Liver (tissue), 9 donors: ENCODE data around the gene NSMF. TPM values are rescaled to one million over a fixed set of nuclear protein-coding genes. Genes with fewer than 3 reads are reported as not detected.

Source experiments
- DNase-seq: peaks from one replicate; pipeline ENCODE4 v3.0.0-alpha.2; 2017; ENCODE audit warnings: low spot score
- H3K27ac ChIP-seq, 2 donors: one replicate each; pipeline ENCODE4 v1.7.0; 2013; ENCODE audit warnings: inconsistent platforms in 2 of 2, low read length in 2 of 2, control low read depth in 1 of 2, low read depth in 1 of 2, mild to moderate bottlenecking in 1 of 2
- H3K27me3 ChIP-seq, 4 donors: one replicate each; pipeline versions ENCODE4 v1.6.1 to v1.7.0; 2013; ENCODE audit warnings: low read length in 3 of 4, inconsistent platforms in 1 of 4, mild to moderate bottlenecking in 1 of 4, moderate library complexity in 1 of 4; ENCODE audit not compliant: control insufficient read depth in 4 of 4, insufficient read depth in 4 of 4
- H3K36me3 ChIP-seq, 4 donors: one replicate each; pipeline versions ENCODE4 v1.6.1 to v1.7.0; 2013; ENCODE audit warnings: low read length in 3 of 4, mild to moderate bottlenecking in 3 of 4, low read depth in 1 of 4, moderate library complexity in 1 of 4; ENCODE audit not compliant: control insufficient read depth in 4 of 4, insufficient read depth in 3 of 4
- H3K4me1 ChIP-seq, 4 donors: one replicate each; pipeline versions ENCODE4 v1.6.1 to v1.7.0; 2013; ENCODE audit warnings: low read length in 3 of 4, mild to moderate bottlenecking in 3 of 4, moderate library complexity in 1 of 4; ENCODE audit not compliant: control insufficient read depth in 4 of 4, insufficient read depth in 4 of 4
- H3K4me3 ChIP-seq, 3 donors: one replicate each; pipeline versions ENCODE4 v1.6.1 to v1.7.0; 2013; ENCODE audit warnings: low read length in 3 of 3, control low read depth in 1 of 3, low read depth in 1 of 3, mild to moderate bottlenecking in 1 of 3
- H3K9ac ChIP-seq, 2 donors: one replicate each; pipeline ENCODE4 v1.7.0; 2013; ENCODE audit warnings: low read length in 2 of 2, mild to moderate bottlenecking in 2 of 2, moderate library complexity in 2 of 2, control low read depth in 1 of 2, low read depth in 1 of 2
- H3K9me3 ChIP-seq, 4 donors: one replicate each; pipeline versions ENCODE4 v1.6.1 to v1.7.0; 2013; ENCODE audit warnings: low read length in 3 of 4; ENCODE audit not compliant: control insufficient read depth in 4 of 4
- CTCF ChIP-seq: fragments of 150-350 bp; IDR thresholded peaks from 2 replicates; pipeline ENCODE4 v1.5.1; 2017; ENCODE audit warnings: improper control_type of control experiment, low read depth, low read length; ENCODE audit not compliant: missing input control
- EGR1 ChIP-seq, 2 donors: IDR thresholded peaks; 2 replicates each; pipeline ENCODE4 v1.6.1; 2016 to 2018; ENCODE audit warnings: antibody characterized with exemption in 2 of 2, low read depth in 2 of 2
- FOXA1 ChIP-seq: IDR thresholded peaks from 2 replicates; pipeline ENCODE4 v1.6.1; 2016; ENCODE audit warnings: antibody characterized with exemption
- FOXA2 ChIP-seq: IDR thresholded peaks from 2 replicates; pipeline ENCODE4 v1.6.1; 2016; ENCODE audit warnings: antibody characterized with exemption
- GABPA ChIP-seq, 2 donors: IDR thresholded peaks in 1 of 2; conservative IDR thresholded peaks in 1 of 2; 2 replicates each; pipeline ENCODE4 v1.6.1; 2016; ENCODE audit warnings: antibody characterized with exemption in 2 of 2, mild to moderate bottlenecking in 1 of 2, moderate library complexity in 1 of 2
- HNF4A ChIP-seq, 2 donors: conservative IDR thresholded peaks; 2 replicates each; pipeline ENCODE4 v1.6.1; 2016; ENCODE audit warnings: antibody characterized with exemption in 2 of 2, mild to moderate bottlenecking in 2 of 2
- HNF4G ChIP-seq: IDR thresholded peaks from 2 replicates; pipeline ENCODE4 v1.6.1; 2016; ENCODE audit warnings: antibody characterized with exemption
- JUND ChIP-seq, 2 donors: IDR thresholded peaks; 2 replicates each; pipeline ENCODE4 v1.6.1; 2016; ENCODE audit warnings: antibody characterized with exemption in 2 of 2
- NR2F2 ChIP-seq: IDR thresholded peaks from 2 replicates; pipeline ENCODE4 v1.6.1; 2016; ENCODE audit warnings: antibody characterized with exemption
- RAD21 ChIP-seq, 2 donors: IDR thresholded peaks; 2 replicates each; pipeline ENCODE4 v1.6.1; 2016; ENCODE audit warnings: antibody characterized with exemption in 2 of 2, mild to moderate bottlenecking in 2 of 2
- REST ChIP-seq: IDR thresholded peaks from 2 replicates; pipeline ENCODE4 v1.6.1; 2016; ENCODE audit warnings: antibody characterized with exemption, mild to moderate bottlenecking
- RXRA ChIP-seq, 2 donors: IDR thresholded peaks; 2 replicates each; pipeline ENCODE4 v1.6.1; 2017 to 2018; ENCODE audit warnings: antibody characterized with exemption in 2 of 2, mild to moderate bottlenecking in 1 of 2
- SP1 ChIP-seq: IDR thresholded peaks from 2 replicates; pipeline ENCODE4 v1.6.1; 2018; ENCODE audit warnings: antibody characterized with exemption, mild to moderate bottlenecking
- TAF1 ChIP-seq: conservative IDR thresholded peaks from 2 replicates; pipeline ENCODE4 v1.6.1; 2016; ENCODE audit warnings: antibody characterized with exemption, mild to moderate bottlenecking
- YY1 ChIP-seq: IDR thresholded peaks from 2 replicates; pipeline ENCODE4 v1.6.1; 2016; ENCODE audit warnings: antibody characterized with exemption, mild to moderate bottlenecking
- ZBTB33 ChIP-seq: IDR thresholded peaks from 2 replicates; pipeline ENCODE4 v1.6.1; 2016; ENCODE audit warnings: antibody characterized with exemption
- WGBS: extraction: QIAGEN DNeasy Blood & Tissue Kit; methylation state at CpG from one replicate; pipeline ENCODE4 v1.1.7; 2013; 5-methylcytosine and 5-hydroxymethylcytosine counted together
- polyA plus RNA-seq, 2 donors: library from polyadenylated mRNA; stranded (reverse) in 1 of 2; unstranded in 1 of 2; fragments of 200-250 nt in 1 of 2; fragments of >200 nt in 1 of 2; fragmentation: Nextera tagmentation in 1 of 2; extraction: Ambion mirVana in 1 of 2; gene quantifications; one replicate each; pipeline versions ENCODE4 v1.2.1 to v1.2.3, GENCODE V29; 2013 to 2015
- total RNA-seq, 2 donors: library from RNA; depleted of rRNA; stranded (reverse); fragments of >200 nt; gene quantifications; one replicate each; pipeline ENCODE4 v1.2.3, GENCODE V29; 2014
- TF ChIP-seq, protein P1 (sequence below): IDR thresholded peaks from 2 replicates; pipeline ENCODE4 v1.6.1; 2016; ENCODE audit warnings: antibody characterized with exemption
- donor health status: healthy.
- donor health status: healthy.
- donor health status: healthy.
- donor health status: healthy.
- donor health status: healthy.

Gene NSMF
- total and polyA plus RNA-seq, 4 donors = 1.7 to 13.5 (median 8.7) TPM

GRCh38 chr9:137494550-137495351 lies 35.6 kb upstream of the NSMF start:
- H3K27me3 ChIP-seq = no peaks in the 10 kb centered on the region
- TF ChIP-seq RXRA (IDR thresholded peaks at IDR 0.05) (no peak), ZBTB33 (no peak), SP1 (no peak), HNF4G (no peak), TAF1 (no peak), REST (no peak), YY1 (no peak), FOXA2 (no peak), GABPA (IDR thresholded peaks at IDR 0.05 in 1 of 2, conservative IDR thresholded peaks at IDR 0.05 in 1 of 2) (no peak), CTCF (no peak), RAD21 (IDR thresholded peaks at IDR 0.05) (no peak), EGR1 (IDR thresholded peaks at IDR 0.05; ENCODE audit: low read depth in 2 of 2) (no peak), JUND (IDR thresholded peaks at IDR 0.05) (no peak), NR2F2 (no peak), FOXA1 (no peak), HNF4A (conservative IDR thresholded peaks at IDR 0.05) (no peak)
- TF ChIP-seq, protein P1, sequence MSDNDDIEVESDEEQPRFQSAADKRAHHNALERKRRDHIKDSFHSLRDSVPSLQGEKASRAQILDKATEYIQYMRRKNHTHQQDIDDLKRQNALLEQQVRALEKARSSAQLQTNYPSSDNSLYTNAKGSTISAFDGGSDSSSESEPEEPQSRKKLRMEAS = no peak
- H3K4me3 ChIP-seq = no peak overlapping the region
- no peak for DNase-seq
- no peak overlapping the region for H3K27ac ChIP-seq
- 95% methylated on average over 46 of the region's 46 CpGs for WGBS
- peaks cover 0 to 17% (median 5%) of the 10 kb centered on the region in 4 donors for H3K36me3 ChIP-seq
- H3K9ac ChIP-seq = no peak overlapping the region
- H3K9me3 ChIP-seq = no peaks in the 10 kb centered on the region
- H3K4me1 ChIP-seq = no peaks in the 10 kb centered on the region
